Colonic mucosa (tissue), 4 donors: Measurements from ENCODE around the gene PLXNA4. TPM values are rescaled to one million over a fixed set of nuclear protein-coding genes. Genes with fewer than 3 reads are reported as not detected.

Experiments used
- DNase-seq: peaks from one replicate; pipeline ENCODE4 v3.0.0-alpha.2; 2020
- H3K27ac ChIP-seq: fragments of 200-600 bp; one replicate; pipeline ENCODE4 v1.8.0; 2021
- H3K27me3 ChIP-seq: fragments of 200-600 bp; one replicate; pipeline ENCODE4 v1.8.0; 2021
- H3K36me3 ChIP-seq: fragments of 200-600 bp; one replicate; pipeline ENCODE4 v1.8.0; 2021
- H3K4me1 ChIP-seq: fragments of 200-600 bp; one replicate; pipeline ENCODE4 v1.8.0; 2021; ENCODE audit warnings: mild to moderate bottlenecking
- H3K4me3 ChIP-seq: fragments of 200-600 bp; one replicate; pipeline ENCODE4 v1.8.0; 2021
- H3K9ac ChIP-seq, 2 donors: one replicate each; pipeline ENCODE4 v1.7.0; 2013; ENCODE audit warnings: control low read depth in 2 of 2, low read depth in 2 of 2, low read length in 2 of 2
- H3K9me3 ChIP-seq: fragments of 200-600 bp; one replicate; pipeline ENCODE4 v1.8.0; 2021
- CTCF ChIP-seq: fragments of 200-600 bp; IDR thresholded peaks from one replicate; pipeline ENCODE4 v1.8.0; 2022; ENCODE audit warnings: antibody characterized with exemption, mild to moderate bottlenecking
- intact Hi-C: fragments of 100-400 bp; cut with DNase I; formaldehyde crosslinking; loops from one replicate; pipeline ENCODE4 v1.14.1; 2022
- total RNA-seq, 2 donors: library from RNA; stranded (reverse); fragmentation: NEBNext Ultra II Directional in 1 of 2; extraction: Animal tissue kit (Norgen Biotek cat#: 25700) in 1 of 2; gene quantifications; one replicate each; pipeline ENCODE4 v1.2.1, GENCODE V29; 2021
- donor health status: healthy.
- donor health status: DM: no; HTN: no; CAD: no.
- donor health status: DM: no; HTN: no; CAD: no.

The PLXNA4 gene
- total RNA-seq, 2 donors from 2014 or later: 0.15 to 0.77 TPM

- Histone ChIP-seq H3K9me3 (no peaks in the 10 kb centered on the region), H3K4me1 (no peaks in the 10 kb centered on the region), H3K9ac (no peak overlapping the region), H3K27ac (no peak overlapping the region), H3K4me3 (no peak overlapping the region), H3K27me3 (no peaks in the 10 kb centered on the region), H3K36me3 (no peaks in the 10 kb centered on the region)
- intact Hi-C loops: no loop called here
- no peak for DNase-seq
- no peak for TF ChIP-seq CTCF
These were observed 72.2 kb downstream of the PLXNA4 start for GRCh38 chr7:132504071-132504470.

- no peak for DNase-seq
- no peaks in the 10 kb centered on the region for H3K27me3 ChIP-seq
- no peak overlapping the region for H3K27ac ChIP-seq
- intact Hi-C loops: no loop called here
- TF ChIP-seq CTCF: no peak
- H3K9me3 ChIP-seq: no peaks in the 10 kb centered on the region
- H3K4me1 ChIP-seq: no peaks in the 10 kb centered on the region
- no peaks in the 10 kb centered on the region for H3K36me3 ChIP-seq
- H3K4me3 ChIP-seq: no peak overlapping the region
- H3K9ac ChIP-seq: no peak overlapping the region
These were observed 72.9 kb downstream of the PLXNA4 start for GRCh38 chr7:132503415-132503814.

- intact Hi-C loops: no loop called here
- no peak overlapping the region for H3K27ac ChIP-seq
- DNase-seq: no peak
These were observed 74.3 kb downstream of the PLXNA4 start for GRCh38 chr7:132501956-132502355.

GRCh38 chr7:132500727-132501440 lies 75.4 kb downstream of the PLXNA4 start:
- Histone ChIP-seq H3K9me3 (no peaks in the 10 kb centered on the region), H3K27ac (no peak overlapping the region), H3K27me3 (no peaks in the 10 kb centered on the region), H3K4me3 (no peak overlapping the region), H3K4me1 (no peaks in the 10 kb centered on the region), H3K9ac (no peak overlapping the region), H3K36me3 (no peaks in the 10 kb centered on the region)
- intact Hi-C loops: no loop called here
- no peak for TF ChIP-seq CTCF
- peak; percentile 34 for DNase-seq

More at GRCh38 chr7:132501956-132502355, 74.3 kb downstream of the PLXNA4 start:
- Histone ChIP-seq H3K9me3 (no peaks in the 10 kb centered on the region), H3K36me3 (no peaks in the 10 kb centered on the region), H3K4me3 (no peak overlapping the region), H3K27me3 (no peaks in the 10 kb centered on the region), H3K4me1 (no peaks in the 10 kb centered on the region), H3K9ac (no peak overlapping the region)
- TF ChIP-seq CTCF: no peak

- Histone ChIP-seq H3K9me3 (no peaks in the 10 kb centered on the region), H3K27me3 (no peaks in the 10 kb centered on the region), H3K36me3 (no peaks in the 10 kb centered on the region), H3K9ac (no peak overlapping the region), H3K4me1 (no peaks in the 10 kb centered on the region), H3K4me3 (no peak overlapping the region), H3K27ac (no peak overlapping the region)
- intact Hi-C loops: no loop called here
- no peak for DNase-seq
- TF ChIP-seq CTCF: no peak
These were observed 76.8 kb downstream of the PLXNA4 start for GRCh38 chr7:132499487-132499886.
